GM23338 (cell line): ENCODE data around the gene AP1G1.

Experiments used
- CREB1 ChIP-seq: fragments of 250-450 bp; sonication (Bioruptor Pico); IDR thresholded peaks from 2 replicates; pipeline ENCODE4 v1.5.0; 2020; ENCODE audit warnings: low read depth, mild to moderate bottlenecking, moderate library complexity
- EZH2 ChIP-seq: fragments of 200-600 bp; sonication (generic); IDR thresholded peaks from one replicate; pipeline ENCODE4 v1.8.0; 2017; ENCODE audit warnings: antibody characterized with exemption, mild to moderate bottlenecking, low read depth; ENCODE audit not compliant: unreplicated experiment
- EZH2phosphoT487 ChIP-seq: fragments of 200-600 bp; sonication (generic); IDR thresholded peaks from one replicate; pipeline ENCODE4 v1.8.1; 2018; ENCODE audit warnings: antibody characterized with exemption; ENCODE audit not compliant: unreplicated experiment
- JUNB ChIP-seq: IDR thresholded peaks from one replicate; pipeline ENCODE4 v1.6.1; 2016; ENCODE audit warnings: antibody characterized with exemption; ENCODE audit not compliant: unreplicated experiment
- NANOG ChIP-seq: IDR thresholded peaks from 2 replicates; pipeline ENCODE4 v1.6.1; 2016; ENCODE audit warnings: antibody characterized with exemption, borderline replicate concordance
- POLR2AphosphoS5 ChIP-seq: IDR thresholded peaks from 2 replicates; pipeline ENCODE4 v1.6.1; 2016; ENCODE audit warnings: antibody characterized with exemption, low read depth
- ZNF114 ChIP-seq: fragments of 250-450 bp; sonication (Bioruptor Pico); IDR thresholded peaks from 2 replicates; pipeline ENCODE4 v1.5.0; 2020; ENCODE audit warnings: mild to moderate bottlenecking, moderate library complexity
- ZNF331 ChIP-seq: fragments of 250-450 bp; sonication (Bioruptor Pico); IDR thresholded peaks from 2 replicates; pipeline ENCODE4 v1.5.0; 2020; ENCODE audit warnings: low read depth, mild to moderate bottlenecking, moderate library complexity
- TF ChIP-seq, protein P1 (sequence below), 2 experiments: fragments of 200-600 bp in 1 of 2; sonication (generic) in 1 of 2; conservative IDR thresholded peaks; 2 replicates each; pipeline versions ENCODE4 v1.5.1 to v1.6.1; 2016 to 2017; ENCODE audit warnings: antibody characterized with exemption in 2 of 2, low read depth in 2 of 2, mild to moderate bottlenecking in 2 of 2, moderate library complexity in 1 of 2
- TF ChIP-seq, protein P2 (sequence below): IDR thresholded peaks from one replicate; pipeline ENCODE4 v1.6.1; 2018; ENCODE audit warnings: antibody characterized with exemption; ENCODE audit not compliant: unreplicated experiment

DNA sequence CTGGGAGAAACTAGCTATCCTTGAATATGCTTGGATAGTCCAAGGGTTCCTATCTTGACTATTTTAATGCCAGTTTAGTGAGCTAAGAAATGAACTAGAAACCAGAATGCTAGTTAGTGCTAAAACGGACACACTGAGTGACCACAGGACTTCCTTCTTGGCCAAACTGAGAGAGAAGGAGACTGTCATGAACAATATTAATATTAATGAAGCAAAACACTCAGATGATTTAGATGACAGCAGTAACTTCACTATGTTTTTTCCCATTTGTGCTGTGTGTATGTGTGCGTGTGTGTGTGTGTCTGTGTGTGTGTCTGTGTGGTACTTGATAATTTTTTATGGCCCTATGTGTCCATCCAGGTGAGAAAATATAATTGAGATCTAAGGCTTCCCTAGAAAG is 34.9 kb upstream of the AP1G1 start:
- TF ChIP-seq POLR2AphosphoS5 (no peak), ZNF114 (CRISPR knock-in tag) (no peak), CREB1 (no peak), EZH2 (no peak), JUNB (no peak), EZH2phosphoT487 (no peak), ZNF331 (no peak), NANOG (no peak)
- TF ChIP-seq, protein P1, sequence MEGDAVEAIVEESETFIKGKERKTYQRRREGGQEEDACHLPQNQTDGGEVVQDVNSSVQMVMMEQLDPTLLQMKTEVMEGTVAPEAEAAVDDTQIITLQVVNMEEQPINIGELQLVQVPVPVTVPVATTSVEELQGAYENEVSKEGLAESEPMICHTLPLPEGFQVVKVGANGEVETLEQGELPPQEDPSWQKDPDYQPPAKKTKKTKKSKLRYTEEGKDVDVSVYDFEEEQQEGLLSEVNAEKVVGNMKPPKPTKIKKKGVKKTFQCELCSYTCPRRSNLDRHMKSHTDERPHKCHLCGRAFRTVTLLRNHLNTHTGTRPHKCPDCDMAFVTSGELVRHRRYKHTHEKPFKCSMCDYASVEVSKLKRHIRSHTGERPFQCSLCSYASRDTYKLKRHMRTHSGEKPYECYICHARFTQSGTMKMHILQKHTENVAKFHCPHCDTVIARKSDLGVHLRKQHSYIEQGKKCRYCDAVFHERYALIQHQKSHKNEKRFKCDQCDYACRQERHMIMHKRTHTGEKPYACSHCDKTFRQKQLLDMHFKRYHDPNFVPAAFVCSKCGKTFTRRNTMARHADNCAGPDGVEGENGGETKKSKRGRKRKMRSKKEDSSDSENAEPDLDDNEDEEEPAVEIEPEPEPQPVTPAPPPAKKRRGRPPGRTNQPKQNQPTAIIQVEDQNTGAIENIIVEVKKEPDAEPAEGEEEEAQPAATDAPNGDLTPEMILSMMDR (conservative IDR thresholded peaks at IDR 0.05; ENCODE audit: low read depth in 2 of 2) = no peak
- TF ChIP-seq, protein P2, sequence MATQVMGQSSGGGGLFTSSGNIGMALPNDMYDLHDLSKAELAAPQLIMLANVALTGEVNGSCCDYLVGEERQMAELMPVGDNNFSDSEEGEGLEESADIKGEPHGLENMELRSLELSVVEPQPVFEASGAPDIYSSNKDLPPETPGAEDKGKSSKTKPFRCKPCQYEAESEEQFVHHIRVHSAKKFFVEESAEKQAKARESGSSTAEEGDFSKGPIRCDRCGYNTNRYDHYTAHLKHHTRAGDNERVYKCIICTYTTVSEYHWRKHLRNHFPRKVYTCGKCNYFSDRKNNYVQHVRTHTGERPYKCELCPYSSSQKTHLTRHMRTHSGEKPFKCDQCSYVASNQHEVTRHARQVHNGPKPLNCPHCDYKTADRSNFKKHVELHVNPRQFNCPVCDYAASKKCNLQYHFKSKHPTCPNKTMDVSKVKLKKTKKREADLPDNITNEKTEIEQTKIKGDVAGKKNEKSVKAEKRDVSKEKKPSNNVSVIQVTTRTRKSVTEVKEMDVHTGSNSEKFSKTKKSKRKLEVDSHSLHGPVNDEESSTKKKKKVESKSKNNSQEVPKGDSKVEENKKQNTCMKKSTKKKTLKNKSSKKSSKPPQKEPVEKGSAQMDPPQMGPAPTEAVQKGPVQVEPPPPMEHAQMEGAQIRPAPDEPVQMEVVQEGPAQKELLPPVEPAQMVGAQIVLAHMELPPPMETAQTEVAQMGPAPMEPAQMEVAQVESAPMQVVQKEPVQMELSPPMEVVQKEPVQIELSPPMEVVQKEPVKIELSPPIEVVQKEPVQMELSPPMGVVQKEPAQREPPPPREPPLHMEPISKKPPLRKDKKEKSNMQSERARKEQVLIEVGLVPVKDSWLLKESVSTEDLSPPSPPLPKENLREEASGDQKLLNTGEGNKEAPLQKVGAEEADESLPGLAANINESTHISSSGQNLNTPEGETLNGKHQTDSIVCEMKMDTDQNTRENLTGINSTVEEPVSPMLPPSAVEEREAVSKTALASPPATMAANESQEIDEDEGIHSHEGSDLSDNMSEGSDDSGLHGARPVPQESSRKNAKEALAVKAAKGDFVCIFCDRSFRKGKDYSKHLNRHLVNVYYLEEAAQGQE = no peak
